Suppressor macrophage treated with lipopolysaccharide for 1 hour (primary cell): ENCODE data around the gene PHEX.

Experiments
- DNase-seq, 3 donors: peaks; one replicate each; pipeline ENCODE4 v3.0.0-alpha.2; 2020 to 2022

The PHEX gene

GRCh38 chrX:22041907-22042530, 9.9 kb downstream of the PHEX start:
- DNase-seq = no peak

GRCh38 chrX:22043872-22044271, 11.7 kb downstream of the PHEX start:
- no peak for DNase-seq

- DNase-seq = no peak
Measured at GRCh38 chrX:22047468-22047867, 15.3 kb downstream of the PHEX start.

GRCh38 chrX:22053481-22053880, 21.4 kb downstream of the PHEX start:
- DNase-seq = peak; percentile 21 to 59 (median 57)

DNA sequence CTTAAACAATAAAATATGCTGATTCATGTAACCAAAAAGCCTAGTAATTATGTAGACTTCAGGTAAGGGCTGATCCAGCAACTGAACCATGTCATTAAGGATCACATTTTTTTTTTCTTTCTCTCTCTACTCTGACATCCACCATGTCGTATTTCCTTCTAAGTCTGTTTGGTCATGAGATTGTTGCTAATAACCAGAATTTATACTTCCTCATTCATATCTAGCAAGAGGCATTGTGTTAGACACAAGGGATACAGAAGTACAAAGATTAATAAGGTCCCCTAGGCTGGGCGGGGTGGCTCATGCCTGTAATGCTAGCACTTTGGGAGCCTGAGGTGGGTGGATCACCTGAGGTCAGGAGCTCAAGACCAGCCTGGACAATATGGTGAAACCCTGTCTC, 24.1 kb downstream of the PHEX start:
- peak; percentile 23 to 66 (median 60) for DNase-seq

DNA sequence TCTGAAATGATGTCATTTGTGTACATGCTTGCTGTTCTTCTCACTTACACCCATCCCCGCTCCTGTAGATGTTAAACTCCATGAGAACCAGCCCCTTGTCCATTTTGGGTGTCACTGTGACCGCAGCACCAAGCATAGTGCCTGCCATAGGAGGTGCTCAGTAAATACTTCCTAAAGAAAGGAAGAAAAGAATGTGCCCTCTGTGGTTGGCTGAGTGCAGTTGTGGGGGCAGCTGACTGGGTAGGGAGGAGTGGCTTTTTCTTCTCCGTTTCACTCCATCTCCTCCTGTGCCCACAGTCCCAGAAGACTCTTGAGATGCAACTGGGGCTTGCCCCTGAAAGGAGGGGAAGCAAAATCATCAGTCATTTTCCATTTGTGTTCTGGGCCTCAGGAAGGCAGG, 25.5 kb downstream of the PHEX start:
- no peak for DNase-seq

DNA sequence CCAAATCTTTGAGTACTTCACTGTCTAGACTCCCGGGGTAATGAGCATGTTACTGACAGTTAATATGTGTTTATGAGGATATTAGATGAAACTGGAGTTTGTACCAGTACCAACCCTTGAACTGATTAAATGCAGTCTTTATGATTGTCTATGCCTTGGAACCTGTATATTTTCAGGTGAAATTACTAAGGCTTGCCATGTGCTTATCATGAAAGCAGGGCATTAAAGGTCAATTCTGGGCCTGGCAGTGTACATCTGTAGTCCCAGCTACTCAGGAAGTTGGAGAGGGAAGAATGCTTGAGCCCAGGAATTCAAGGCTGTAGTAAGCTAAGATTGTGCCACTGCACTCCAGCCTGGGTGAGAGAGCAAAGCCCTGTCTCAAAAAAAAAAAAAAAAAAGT, 27.6 kb downstream of the PHEX start:
- no peak for DNase-seq

- peak; percentile 29 to 54 (median 45) for DNase-seq
Measured at GRCh38 chrX:22060415-22061280, 28.5 kb downstream of the PHEX start.

DNA sequence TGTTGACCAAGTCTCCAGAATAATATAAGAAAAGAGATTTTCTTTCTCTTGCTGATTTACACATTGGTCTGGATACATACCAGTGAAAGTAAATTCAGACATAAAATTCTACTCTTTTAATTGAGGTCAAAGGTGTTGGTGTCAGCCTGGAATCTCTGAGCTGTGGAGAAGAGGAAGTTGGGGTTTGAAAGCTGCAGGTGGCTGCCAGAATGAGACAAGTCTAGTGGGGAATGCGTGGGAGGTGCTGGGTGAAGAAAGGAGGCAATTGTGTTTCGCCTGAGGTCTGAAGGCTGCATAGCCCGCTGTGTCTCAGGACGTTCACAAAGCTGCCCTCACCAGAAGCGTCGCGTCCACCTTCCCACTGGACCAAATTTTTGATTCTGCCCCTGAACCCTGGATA, 31.2 kb downstream of the PHEX start:
- peak; percentile 62 to 75 (median 65) for DNase-seq

DNA sequence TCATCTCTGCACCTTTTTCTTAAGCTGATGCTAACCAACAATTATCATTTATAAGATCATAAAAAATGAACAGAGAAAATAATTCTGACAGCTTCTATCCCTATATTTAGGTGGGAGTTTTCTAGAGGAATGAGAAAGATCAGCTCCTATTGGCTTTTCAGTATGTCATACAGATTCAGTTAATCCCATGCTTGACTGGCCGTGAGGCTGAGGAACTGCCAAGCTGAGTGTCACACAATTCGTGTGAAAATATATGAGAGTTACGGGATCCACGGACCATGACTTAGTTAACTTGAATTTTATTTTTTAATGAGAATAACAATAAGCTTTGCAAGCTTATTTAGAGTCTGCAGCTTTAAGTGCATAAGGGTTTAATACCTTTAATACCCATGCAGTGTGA, 37.5 kb downstream of the PHEX start:
- no peak for DNase-seq

GRCh38 chrX:22073928-22074327, 41.8 kb downstream of the PHEX start:
- no peak for DNase-seq

DNA sequence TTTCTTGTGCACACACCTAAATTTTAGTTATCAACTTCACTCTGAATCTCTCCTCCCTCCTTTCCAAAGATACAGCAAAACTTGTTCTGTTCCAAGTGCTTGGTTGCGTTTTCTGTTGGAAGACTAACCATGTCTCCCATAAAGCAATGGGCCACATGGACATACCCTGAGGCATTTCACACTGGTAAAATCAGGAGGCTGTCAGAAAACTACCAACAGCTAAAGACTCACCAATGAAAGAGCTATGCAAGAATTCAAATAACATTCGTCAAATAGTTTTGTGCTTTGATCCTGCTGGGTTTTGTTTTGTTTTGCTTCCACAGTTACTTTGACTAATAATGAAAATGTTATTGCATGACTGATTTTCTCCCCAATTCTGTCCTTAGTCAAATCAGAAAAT, 46.0 kb downstream of the PHEX start:
- no peak for DNase-seq

DNA sequence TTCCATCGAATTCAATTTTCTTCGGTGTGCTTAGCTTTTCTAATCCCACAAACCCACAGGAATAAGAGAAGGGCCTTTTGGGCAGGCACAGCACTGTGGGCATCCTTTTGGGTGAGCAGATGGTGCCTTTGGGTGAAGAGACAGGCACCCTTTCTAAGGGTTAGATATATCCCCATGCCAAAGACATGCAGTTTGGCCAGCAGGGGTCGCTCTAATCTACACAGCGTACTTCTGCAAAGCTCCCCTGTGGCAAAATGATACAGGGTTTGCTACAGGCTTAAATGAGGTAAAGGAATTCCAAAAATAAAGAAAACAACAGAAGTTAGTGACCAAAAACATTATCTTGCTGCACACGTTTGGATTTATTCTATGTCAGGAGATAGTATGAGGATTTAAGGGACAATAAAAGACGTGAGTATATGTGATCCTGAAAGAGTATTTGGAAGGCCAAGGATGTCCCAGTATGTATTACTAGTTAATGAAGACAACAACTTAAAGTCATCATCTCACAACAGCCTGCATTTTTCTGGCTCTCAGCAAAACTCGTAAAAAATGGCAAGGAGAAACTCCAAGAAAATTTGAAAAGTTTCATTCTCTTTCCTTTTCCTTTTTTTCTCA, 49.5 kb downstream of the PHEX start:
- DNase-seq = peak; percentile 52 to 81 (median 67)

GRCh38 chrX:22086003-22086402, 53.9 kb downstream of the PHEX start:
- DNase-seq = no peak

DNA sequence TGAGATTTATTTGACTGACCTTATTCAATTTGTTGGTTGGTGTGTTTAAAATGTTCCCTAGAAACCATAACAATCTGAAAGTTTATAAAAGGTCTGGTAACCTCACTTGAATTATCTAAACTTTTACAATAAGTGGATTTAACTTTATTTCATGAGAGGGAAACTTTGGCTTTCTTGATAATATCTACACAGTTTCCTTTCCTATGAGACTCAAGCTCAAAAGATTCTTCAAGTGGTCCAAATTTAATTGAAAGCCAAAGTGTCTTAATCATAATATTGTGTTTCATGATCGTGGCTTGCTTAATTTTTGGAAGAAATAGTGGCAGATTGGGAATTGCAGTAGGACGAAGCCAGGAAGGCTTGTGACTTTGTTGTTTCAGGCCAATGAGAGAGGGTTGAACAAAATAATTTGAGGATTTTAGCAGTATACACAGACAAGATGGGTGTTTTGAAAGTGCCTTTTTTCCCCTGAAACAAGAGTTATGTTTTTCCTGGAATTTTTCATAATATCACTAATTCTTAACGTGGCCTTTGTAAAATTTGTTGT, 55.0 kb downstream of the PHEX start:
- DNase-seq = no peak

GRCh38 chrX:22088326-22088725, 56.2 kb downstream of the PHEX start:
- DNase-seq = no peak

DNA sequence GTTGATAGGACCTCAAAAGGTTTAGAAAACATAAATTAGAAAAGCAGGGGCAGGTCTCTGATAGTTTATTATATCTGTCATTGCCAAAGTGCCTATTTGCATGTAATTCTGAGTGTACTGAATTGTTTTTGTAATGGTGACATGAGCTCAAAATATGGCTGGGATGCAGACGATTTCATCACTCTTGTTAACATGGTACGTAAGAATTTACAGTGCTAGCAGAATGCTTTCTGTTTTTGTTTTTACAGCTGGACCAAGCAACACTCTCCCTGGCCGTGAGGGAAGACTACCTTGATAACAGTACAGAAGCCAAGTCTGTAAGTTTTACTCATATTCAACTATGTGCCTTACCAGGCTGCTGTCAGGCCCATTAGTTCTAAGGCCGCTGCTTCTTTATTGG, 58.1 kb downstream of the PHEX start:
- DNase-seq = no peak

GRCh38 chrX:22093550-22093949, 61.4 kb downstream of the PHEX start:
- no peak for DNase-seq

- DNase-seq = no peak
Measured at GRCh38 chrX:22095286-22095685, 63.2 kb downstream of the PHEX start.

DNA sequence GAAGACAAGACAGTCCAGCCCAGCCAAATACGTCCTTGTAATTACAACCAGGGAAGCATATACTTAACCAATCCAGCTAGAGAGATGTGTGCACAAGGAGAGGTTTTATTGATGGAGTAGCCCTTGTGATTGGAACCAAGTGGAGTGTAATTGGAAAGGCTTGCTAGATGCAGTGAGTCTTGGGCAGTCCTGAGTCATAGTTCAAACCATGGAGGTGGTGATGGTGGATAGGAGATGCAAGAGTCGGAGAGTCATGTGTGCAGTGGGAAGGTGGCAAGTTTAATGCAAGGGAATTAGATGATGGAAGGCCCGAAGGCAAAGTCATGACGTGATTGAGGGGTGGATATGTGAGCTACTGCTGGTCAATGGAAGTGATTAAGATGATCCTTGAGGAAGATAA, 63.7 kb downstream of the PHEX start:
- DNase-seq = no peak

DNA sequence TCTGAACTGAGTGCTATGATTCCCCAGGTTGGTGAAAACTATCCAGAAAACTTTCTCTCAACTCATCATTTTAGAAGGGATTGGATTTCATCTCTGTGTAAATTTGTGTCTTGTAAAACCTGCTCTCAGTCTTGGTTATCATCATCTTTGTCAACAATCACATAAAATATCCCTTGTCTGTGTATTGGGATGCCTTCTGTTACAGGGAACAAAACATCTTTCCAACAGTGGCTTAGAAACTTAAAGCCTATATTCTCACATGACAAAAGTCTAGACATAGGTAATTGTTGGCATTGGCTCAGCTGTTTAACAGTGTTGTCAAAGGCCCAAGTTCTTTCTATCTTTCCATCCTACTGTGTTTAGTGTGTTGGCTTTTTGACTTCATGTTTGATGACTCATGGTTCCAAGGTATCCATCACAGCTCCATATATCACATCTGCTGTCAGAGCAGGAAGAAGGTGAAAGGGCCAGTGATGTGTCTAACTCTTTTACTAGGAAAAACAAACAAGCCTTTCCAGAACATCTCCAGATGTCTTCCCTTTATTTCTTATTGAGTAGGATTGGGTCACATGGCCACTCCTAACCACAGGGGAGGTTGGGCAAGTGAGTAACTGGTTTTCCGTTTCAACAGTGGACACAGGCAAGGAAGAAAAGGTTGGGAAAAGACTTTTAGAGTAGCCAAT, 65.0 kb downstream of the PHEX start:
- no peak for DNase-seq

- DNase-seq = no peak
Measured at GRCh38 chrX:22105231-22105630, 73.1 kb downstream of the PHEX start.

GRCh38 chrX:22105971-22106370, 73.8 kb downstream of the PHEX start:
- no peak for DNase-seq
